ENCODE data around the gene OBSL1.

The OBSL1 gene

GRCh38 chr2:219537657-219538488 is 33.5 kb downstream of the OBSL1 start:
- peaks cover 8% of the 10 kb centered on the region for H3K79me2 ChIP-seq (ENCODE audit: control insufficient read depth, low read length)
- no peaks in the 10 kb centered on the region for H3K9me3 ChIP-seq (ENCODE audit: control insufficient read depth, insufficient read depth, low read length)
- peaks cover 14% of the 10 kb centered on the region for H3K4me1 ChIP-seq (ENCODE audit: control insufficient read depth, low read length)
- no peak overlapping the region for H3K4me3 ChIP-seq (ENCODE audit: low read length)
- H3F3A ChIP-seq (ENCODE audit: control insufficient read depth, insufficient read depth), result no peaks in the 10 kb centered on the region
- H3K9me2 ChIP-seq (replicated peaks; ENCODE audit: control insufficient read depth, low read length), result no peaks in the 10 kb centered on the region
- peaks cover under 1% of the 10 kb centered on the region; the same call in 1 of the 2 replicates for H3K27me3 ChIP-seq (ENCODE audit: control insufficient read depth, low read length)
- peaks cover 6% of the 10 kb centered on the region for H4K20me1 ChIP-seq (ENCODE audit: control insufficient read depth, insufficient read depth, low read depth, low read length)
- peaks cover 25% of the 10 kb centered on the region for H3K36me3 ChIP-seq (ENCODE audit: control insufficient read depth, low read length)
- H3K27ac ChIP-seq (ENCODE audit: low read depth, low read length), result no peak overlapping the region
- H3K4me2 ChIP-seq (ENCODE audit: low read length), result no peak overlapping the region
- TF ChIP-seq EZH2phosphoT487 (IDR thresholded peaks at IDR 0.05; ENCODE audit: borderline replicate concordance, low read length), result no peak
- no peak for TF ChIP-seq CTCF (IDR thresholded peaks at IDR 0.05; ENCODE audit: low read depth, low read length, poor library complexity, severe bottlenecking)

DNA sequence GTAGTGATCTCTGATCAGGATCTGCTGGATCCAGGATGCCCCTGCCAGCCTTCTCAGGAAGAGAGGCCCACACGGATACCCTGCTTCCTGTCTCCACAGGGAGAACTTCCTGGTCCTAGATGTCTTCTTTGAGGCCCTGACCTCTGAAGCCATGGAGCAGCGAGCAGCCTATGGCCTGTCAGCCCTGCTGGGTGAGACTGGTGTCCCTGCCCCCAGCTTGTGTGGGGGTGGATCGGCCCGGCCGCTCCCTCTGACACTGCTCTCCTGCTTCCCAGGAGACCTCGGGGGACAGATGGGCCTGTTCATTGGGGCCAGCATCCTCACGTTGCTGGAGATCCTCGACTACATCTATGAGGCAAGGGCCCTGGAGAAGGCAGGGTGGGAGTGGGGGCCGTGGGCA is 34.4 kb downstream of the OBSL1 start:
- Histone ChIP-seq H3K9me3 (ENCODE audit: control insufficient read depth, insufficient read depth, low read length) (no peaks in the 10 kb centered on the region), H3K4me3 (ENCODE audit: low read length) (no peak overlapping the region), H3K27ac (ENCODE audit: low read depth, low read length) (no peak overlapping the region), H3K79me2 (ENCODE audit: control insufficient read depth, low read length) (peaks cover 1% of the 10 kb centered on the region), H4K20me1 (ENCODE audit: control insufficient read depth, insufficient read depth, low read depth, low read length) (peaks cover 6% of the 10 kb centered on the region), H3K9me2 (replicated peaks; ENCODE audit: control insufficient read depth, low read length) (no peaks in the 10 kb centered on the region), H3K4me1 (ENCODE audit: control insufficient read depth, low read length) (peaks cover 8% of the 10 kb centered on the region), H3K4me2 (ENCODE audit: low read length) (no peak overlapping the region), H3K36me3 (ENCODE audit: control insufficient read depth, low read length) (peaks cover 25% of the 10 kb centered on the region), H3F3A (ENCODE audit: control insufficient read depth, insufficient read depth) (no peaks in the 10 kb centered on the region), H3K27me3 (ENCODE audit: control insufficient read depth, low read length) (peaks cover 9% of the 10 kb centered on the region; the same call in 1 of the 2 replicates)
- TF ChIP-seq EZH2phosphoT487 (IDR thresholded peaks at IDR 0.05; ENCODE audit: borderline replicate concordance, low read length) (no peak), CTCF (IDR thresholded peaks at IDR 0.05; ENCODE audit: low read depth, low read length, poor library complexity, severe bottlenecking) (no peak)

GRCh38 chr2:219536425-219536824 is 34.9 kb downstream of the OBSL1 start:
- Histone ChIP-seq H3K79me2 (ENCODE audit: control insufficient read depth, low read length) (no peaks in the 10 kb centered on the region), H3K9me2 (replicated peaks; ENCODE audit: control insufficient read depth, low read length) (no peaks in the 10 kb centered on the region), H3F3A (ENCODE audit: control insufficient read depth, insufficient read depth) (no peaks in the 10 kb centered on the region), H3K36me3 (ENCODE audit: control insufficient read depth, low read length) (peaks cover 24% of the 10 kb centered on the region), H3K4me3 (ENCODE audit: low read length) (no peak overlapping the region), H4K20me1 (ENCODE audit: control insufficient read depth, insufficient read depth, low read depth, low read length) (peaks cover 6% of the 10 kb centered on the region), H3K27ac (ENCODE audit: low read depth, low read length) (no peak overlapping the region), H3K9me3 (ENCODE audit: control insufficient read depth, insufficient read depth, low read length) (no peaks in the 10 kb centered on the region), H3K27me3 (ENCODE audit: control insufficient read depth, low read length) (peaks cover 12% of the 10 kb centered on the region), H3K4me2 (ENCODE audit: low read length) (no peak overlapping the region), H3K4me1 (ENCODE audit: control insufficient read depth, low read length) (peaks cover 3% of the 10 kb centered on the region; the same call in 1 of the 2 replicates)
- TF ChIP-seq CTCF (IDR thresholded peaks at IDR 0.05; ENCODE audit: low read depth, low read length, poor library complexity, severe bottlenecking), result no peak
- no peak for TF ChIP-seq EZH2phosphoT487 (IDR thresholded peaks at IDR 0.05; ENCODE audit: borderline replicate concordance, low read length)
